GM12878 (cell line): Measurements from ENCODE around the gene FAM219A. TPM values are rescaled to one million over a fixed set of nuclear protein-coding genes. Genes with fewer than 3 reads are reported as not detected.

Experiments used
- ATAC-seq: fragments of 200-7000 bp; cut with Tn5 transposase; 3 replicates; pipeline ENCODE4 v1.9.1; 2020; ENCODE audit warnings: mild to moderate bottlenecking, moderate library complexity
- BruUV-seq: library from RNA; stranded (reverse); fragments of 400-500 nt; replicated peaks from 2 replicates; lab custom pipeline; 2021; lab: Mats Ljungman, UMichigan
- CTCF ChIA-PET: fragments of 300-600 bp; sonication (Branson Sonifier 250); formaldehyde crosslinking; extraction: SDS; loops from one replicate; lab custom pipeline; 2021; ENCODE audit warnings: inconsistent platforms; lab: Yijun Ruan, JAX
- POLR2A ChIA-PET: fragments of 350-600 bp; formaldehyde crosslinking; extraction: SDS; loops from one replicate; lab custom pipeline; 2021; ENCODE audit warnings: inconsistent platforms; lab: Charles Lee
- RAD21 ChIA-PET: fragments of 300-600 bp; sonication (Branson Sonifier 250); formaldehyde crosslinking; loops from one replicate; lab custom pipeline; 2023; ENCODE audit warnings: antibody characterized with exemption; ENCODE audit not compliant: unreplicated experiment; lab: Charles Lee
- SMC1A ChIA-PET: fragments of 300-600 bp; sonication (Branson Sonifier 250); formaldehyde crosslinking; loops from one replicate; lab custom pipeline; 2023; ENCODE audit not compliant: unreplicated experiment, uncharacterized antibody; lab: Charles Lee
- DNase-seq: peaks from one replicate; pipeline ENCODE4 v3.0.0-alpha.2; 2011; ENCODE audit warnings: low read depth, low spot score
- FAIRE-seq: peaks from 3 replicates; lab custom pipeline; 2011; peaks lifted over from hg19 to GRCh38; lab: Jason Lieb, UNC
- H2AFZ ChIP-seq: 2 replicates; pipeline ENCODE4 v1.6.0; 2011; ENCODE audit warnings: low read depth, low read length, control low read depth; ENCODE audit not compliant: control insufficient read depth
- H3K27ac ChIP-seq: 2 replicates; pipeline ENCODE4 v1.5.1; 2011; ENCODE audit warnings: control low read depth; ENCODE audit not compliant: control insufficient read depth, insufficient read depth
- H3K27me3 ChIP-seq, 2 experiments: replicated peaks in 1 of 2; 2 replicates each; pipeline versions ENCODE4 v1.6.0 to v1.6.1; 2011; ENCODE audit warnings: low read length in 1 of 2; ENCODE audit not compliant: control insufficient read depth in 2 of 2, insufficient read depth in 2 of 2
- H3K36me3 ChIP-seq, 2 experiments: 2 replicates each; pipeline ENCODE4 v1.5.1; 2011; ENCODE audit warnings: low read length in 1 of 2; ENCODE audit not compliant: control insufficient read depth in 2 of 2, insufficient read depth in 2 of 2
- H3K4me1 ChIP-seq: 2 replicates; pipeline ENCODE4 v1.6.1; 2011; ENCODE audit warnings: mild to moderate bottlenecking, low read length, moderate library complexity, mixed read lengths; ENCODE audit not compliant: control insufficient read depth, insufficient read depth
- H3K4me2 ChIP-seq: 2 replicates; pipeline ENCODE4 v1.6.0; 2011; ENCODE audit warnings: control low read depth; ENCODE audit not compliant: control insufficient read depth, insufficient read depth
- H3K4me3 ChIP-seq: fragments of 200-600 bp; sonication (generic); 2 replicates; pipeline ENCODE4 v1.5.1; 2016
- H3K79me2 ChIP-seq: 2 replicates; pipeline ENCODE4 v1.6.0; 2011; ENCODE audit warnings: low read length; ENCODE audit not compliant: control insufficient read depth, insufficient read depth
- H3K9ac ChIP-seq: 2 replicates; pipeline ENCODE4 v1.8.0; 2011; ENCODE audit warnings: low read length, control low read depth, mixed read lengths; ENCODE audit not compliant: control insufficient read depth, insufficient read depth
- H3K9me3 ChIP-seq: replicated peaks from 3 replicates; pipeline ENCODE4 v1.5.1; 2011; ENCODE audit warnings: mild to moderate bottlenecking, low read length; ENCODE audit not compliant: control insufficient read depth, insufficient read depth
- H4K20me1 ChIP-seq: 2 replicates; pipeline ENCODE4 v1.6.0; 2011; ENCODE audit not compliant: control insufficient read depth, insufficient read depth
- CREB1 ChIP-seq: IDR thresholded peaks from 2 replicates; pipeline ENCODE4 v1.6.1; 2012; ENCODE audit warnings: low read depth, mild to moderate bottlenecking, inconsistent platforms
- DPF2 ChIP-seq: fragments of 450-650 bp; IDR thresholded peaks from 2 replicates; pipeline ENCODE4 v1.6.1; 2017; ENCODE audit warnings: mild to moderate bottlenecking
- E2F8 ChIP-seq: fragments of 450-650 bp; IDR thresholded peaks from 2 replicates; pipeline ENCODE4 v1.6.1; 2018; ENCODE audit warnings: mild to moderate bottlenecking, low read depth, moderate library complexity; ENCODE audit not compliant: partially characterized antibody
- FOXM1 ChIP-seq: IDR thresholded peaks from 2 replicates; pipeline ENCODE4 v1.6.1; 2012; ENCODE audit warnings: low read depth, mild to moderate bottlenecking, inconsistent platforms, low read length, moderate library complexity
- HCFC1 ChIP-seq: fragments of 150-350 bp; IDR thresholded peaks from 2 replicates; pipeline ENCODE4 v1.6.1; 2014; ENCODE audit warnings: low read length
- HDAC2 ChIP-seq: fragments of 200-600 bp; sonication (generic); IDR thresholded peaks from 2 replicates; pipeline ENCODE4 v1.6.1; 2017
- RB1 ChIP-seq: fragments of 450-650 bp; formaldehyde crosslinking; IDR thresholded peaks from 2 replicates; pipeline ENCODE4 v1.6.1; 2017; ENCODE audit warnings: mild to moderate bottlenecking, borderline replicate concordance
- TCF12 ChIP-seq: IDR thresholded peaks from 2 replicates; pipeline ENCODE4 v1.6.1; 2011; ENCODE audit warnings: low read depth, mild to moderate bottlenecking, low read length
- in situ Hi-C: fragments of 300-500 bp; cut with MboI; formaldehyde crosslinking; loops from 9 replicates; pipeline ENCODE4 v1.14.3; 2018; ENCODE audit warnings: mixed read lengths
- intact Hi-C: fragments of 100-400 bp; cut with micrococcal nuclease; formaldehyde crosslinking; loops from one replicate; pipeline ENCODE4 v1.14.2; 2022; ENCODE audit not compliant: unreplicated experiment
- polyA plus RNA-seq, 11 experiments: library from polyadenylated mRNA; depleted of rRNA in 4 of 11; unstranded in 6 of 11; stranded (reverse) in 5 of 11; fragments of >200 nt; fragmentation: Nextera tagmentation in 4 of 11; fragmentation: Illumina TruSeq in 1 of 11; extraction: Ambion mirVana in 4 of 11; extraction: Trizol in 1 of 11; gene quantifications; 1 replicate in 1 of 11; 2 replicates in 10 of 11; pipeline versions ENCODE4 v1.2.1 to v1.2.3, GENCODE V29; 2011 to 2016; ENCODE audit warnings: inconsistent platforms in 2 of 11, missing spikeins in 2 of 11, low read depth in 1 of 11
- total RNA-seq, 4 experiments: library from RNA; depleted of rRNA in 3 of 4; stranded (reverse); fragments of >200 nt in 3 of 4; fragmentation: Illumina TruSeq in 1 of 4; extraction: Trizol in 1 of 4; gene quantifications; 2 replicates each; pipeline versions ENCODE4 v1.2.1 to v1.2.3, GENCODE V29; 2013 to 2021

Gene FAM219A
- total and polyA plus RNA-seq, 10 of the 15 experiments (the other 5 are each of a cell fraction or from before 2014, with no cell fraction given), result 0.11 to 2.0 (median 0.71) TPM

- POLR2A ChIA-PET, result no interaction called here
- SMC1A ChIA-PET, result interaction anchor here (1.0 kb wide), 1 partner anchor 11 kb away, joined by 4 read pairs; no protein-coding TSS in a partner anchor
- RAD21 ChIA-PET, result no interaction called here
- BruUV-seq, result no TSS peak
- DNase-seq, result no peak
- Histone ChIP-seq H3K4me2 (no peak overlapping the region), H3K27me3 (peaks cover 7% of the 10 kb centered on the region in 2 experiments), H2AFZ (no peak overlapping the region), H3K9me3 (no peaks in the 10 kb centered on the region), H4K20me1 (peaks cover under 1% of the 10 kb centered on the region; the same call in 1 of the 2 replicates), H3K79me2 (no peaks in the 10 kb centered on the region), H3K4me3 (no peak overlapping the region), H3K4me1 (no peaks in the 10 kb centered on the region), H3K36me3 (no peaks in the 10 kb centered on the region; a peak in 1 of 4 replicates), H3K27ac (no peak overlapping the region), H3K9ac (no peak overlapping the region)
- CTCF ChIA-PET, result interaction anchor here (1.2 to 1.8 kb wide), 4 partner anchors 14 to 131 kb away, joined by 4 to 7 read pairs (median 5); no protein-coding TSS in a partner anchor
- FAIRE-seq, result no peak
- in situ Hi-C loops, result no loop called here
- TF ChIP-seq CREB1, result no peak
- TF ChIP-seq E2F8, result no peak
- no peak for TF ChIP-seq RB1
- TF ChIP-seq FOXM1, result no peak
- TF ChIP-seq HDAC2, result no peak
- no peak for TF ChIP-seq HCFC1
- no peak for TF ChIP-seq DPF2
- TF ChIP-seq TCF12, result no peak
- intact Hi-C loops, result no loop called here
- ATAC-seq, result no peak
Observed at GRCh38 chr9:34503406-34503805, 45.0 kb upstream of the FAM219A start.
